Lower leg skin (tissue), 3 donors: ENCODE measurements around the gene ILKAP.

ENCODE experiments used
- POLR2A ChIP-seq, 2 donors: fragments of 450-650 bp; IDR thresholded peaks; one replicate each; pipeline ENCODE4 v1.6.1; 2016 to 2017; ENCODE audit warnings: antibody characterized with exemption in 2 of 2, mild to moderate bottlenecking in 1 of 2, moderate library complexity in 1 of 2
- TF ChIP-seq, protein P1 (sequence below), 3 donors: fragments of 450-650 bp; IDR thresholded peaks; one replicate each; pipeline ENCODE4 v1.5.1; 2016; ENCODE audit warnings: antibody characterized with exemption in 3 of 3, mild to moderate bottlenecking in 3 of 3, moderate library complexity in 2 of 3

DNA sequence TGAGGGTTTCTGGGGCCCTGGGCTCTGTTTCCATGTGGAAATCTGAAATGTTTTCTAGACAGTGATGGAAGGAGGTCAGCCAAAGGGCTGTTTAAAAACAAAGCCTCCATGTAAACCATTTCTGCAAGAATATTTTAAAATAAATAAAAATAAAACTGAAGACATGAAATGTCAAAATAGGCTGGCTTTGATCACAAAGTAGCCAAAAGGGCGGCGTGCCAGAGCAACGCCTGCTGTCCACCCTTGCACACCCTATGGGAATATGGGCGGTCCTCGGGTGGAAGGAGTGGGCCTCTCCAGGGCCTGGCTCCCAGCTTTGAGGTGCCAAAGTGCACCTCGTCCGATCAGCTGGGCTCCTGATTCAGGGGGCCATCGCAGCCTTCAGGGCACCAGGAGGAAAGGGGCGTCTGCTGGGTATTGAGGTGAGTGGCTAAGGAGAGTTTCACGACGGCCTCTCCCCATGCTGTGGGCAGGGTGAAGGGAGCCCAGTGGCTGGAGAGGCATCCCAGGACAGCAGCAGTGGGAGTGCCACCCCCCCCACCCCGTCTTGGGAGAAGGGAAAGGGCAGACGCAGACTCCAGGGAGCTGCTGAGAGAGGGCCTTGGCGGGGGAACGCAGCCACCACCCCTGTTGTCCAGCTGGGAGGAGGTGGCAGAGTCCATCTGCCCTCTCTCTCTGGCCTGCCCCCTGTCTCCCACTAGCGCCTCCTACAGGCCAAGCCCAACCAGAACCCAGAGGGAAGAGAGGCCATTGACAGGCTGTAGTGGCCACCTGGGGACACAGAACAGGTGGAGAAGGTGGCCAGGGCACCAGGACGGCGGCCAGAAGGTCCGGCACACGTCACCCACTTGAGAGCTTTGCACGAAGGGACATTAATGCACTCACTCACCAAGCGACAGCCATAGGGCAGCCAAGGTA, 50.5 kb downstream of the ILKAP start:
- TF ChIP-seq, protein P1, sequence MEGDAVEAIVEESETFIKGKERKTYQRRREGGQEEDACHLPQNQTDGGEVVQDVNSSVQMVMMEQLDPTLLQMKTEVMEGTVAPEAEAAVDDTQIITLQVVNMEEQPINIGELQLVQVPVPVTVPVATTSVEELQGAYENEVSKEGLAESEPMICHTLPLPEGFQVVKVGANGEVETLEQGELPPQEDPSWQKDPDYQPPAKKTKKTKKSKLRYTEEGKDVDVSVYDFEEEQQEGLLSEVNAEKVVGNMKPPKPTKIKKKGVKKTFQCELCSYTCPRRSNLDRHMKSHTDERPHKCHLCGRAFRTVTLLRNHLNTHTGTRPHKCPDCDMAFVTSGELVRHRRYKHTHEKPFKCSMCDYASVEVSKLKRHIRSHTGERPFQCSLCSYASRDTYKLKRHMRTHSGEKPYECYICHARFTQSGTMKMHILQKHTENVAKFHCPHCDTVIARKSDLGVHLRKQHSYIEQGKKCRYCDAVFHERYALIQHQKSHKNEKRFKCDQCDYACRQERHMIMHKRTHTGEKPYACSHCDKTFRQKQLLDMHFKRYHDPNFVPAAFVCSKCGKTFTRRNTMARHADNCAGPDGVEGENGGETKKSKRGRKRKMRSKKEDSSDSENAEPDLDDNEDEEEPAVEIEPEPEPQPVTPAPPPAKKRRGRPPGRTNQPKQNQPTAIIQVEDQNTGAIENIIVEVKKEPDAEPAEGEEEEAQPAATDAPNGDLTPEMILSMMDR (IDR thresholded peaks at IDR 0.05), result no peak
- no peak for TF ChIP-seq POLR2A (IDR thresholded peaks at IDR 0.05)
